ENCODE data around the gene BRCA2.

BRCA2 gene

GRCh38 chr13:32447894-32448623 lies 132.8 kb downstream of the BRCA2 start:
- no peak for TF ChIP-seq CTCF (IDR thresholded peaks at IDR 0.05; ENCODE audit: extremely low read depth, missing control alignments)
- no peak for DNase-seq (ENCODE audit: low spot score)

GRCh38 chr13:32448972-32449371 lies 133.7 kb downstream of the BRCA2 start:
- no peak for DNase-seq (ENCODE audit: low spot score)
- TF ChIP-seq CTCF (IDR thresholded peaks at IDR 0.05; ENCODE audit: extremely low read depth, missing control alignments): no peak
